ENCODE measurements around the gene OR6J1.

- TF ChIP-seq POLR2A (IDR thresholded peaks at IDR 0.05; ENCODE audit: low read depth, low read length) (no peak), TAF1 (IDR thresholded peaks at IDR 0.05; ENCODE audit: low read depth, low read length) (no peak), POLR2AphosphoS5 (IDR thresholded peaks at IDR 0.05; ENCODE audit: low read depth, low read length) (no peak), PAX5 (IDR thresholded peaks at IDR 0.05; ENCODE audit: insufficient read depth, low read length, severe bottlenecking) (no peak), POU2F2 (IDR thresholded peaks at IDR 0.05; ENCODE audit: low read depth, low read length) (no peak)
Observed at GRCh38 chr14:22651586-22651985, 7.4 kb upstream of the OR6J1 start.
